ENCODE measurements around the gene GOLGA6L24. TPM values are rescaled to one million over a fixed set of nuclear protein-coding genes. Genes with fewer than 3 reads are reported as not detected.
"Not testable (repeated sequence)": the region's sequence is repeated elsewhere in the genome, so short reads cannot be mapped to it uniquely, and the experiment has no call there.

GOLGA6L24 gene
- total RNA-seq, 1 donor from 2014 or later, result not detected

- peaks cover 0 to 13% of the 10 kb centered on the region in 2 donors for H3K36me3 ChIP-seq
- H3K4me1 ChIP-seq; H3K27ac ChIP-seq; DNase-seq (ENCODE audit: extremely low spot score in 2 of 2); H3K9me3 ChIP-seq; H3K27me3 ChIP-seq; intact Hi-C loops (cut with DNase I); H3K4me3 ChIP-seq: not testable (repeated sequence)
These were observed 47.4 kb downstream of the GOLGA6L24 start for GRCh38 chr15:28310454-28310853.

DNA sequence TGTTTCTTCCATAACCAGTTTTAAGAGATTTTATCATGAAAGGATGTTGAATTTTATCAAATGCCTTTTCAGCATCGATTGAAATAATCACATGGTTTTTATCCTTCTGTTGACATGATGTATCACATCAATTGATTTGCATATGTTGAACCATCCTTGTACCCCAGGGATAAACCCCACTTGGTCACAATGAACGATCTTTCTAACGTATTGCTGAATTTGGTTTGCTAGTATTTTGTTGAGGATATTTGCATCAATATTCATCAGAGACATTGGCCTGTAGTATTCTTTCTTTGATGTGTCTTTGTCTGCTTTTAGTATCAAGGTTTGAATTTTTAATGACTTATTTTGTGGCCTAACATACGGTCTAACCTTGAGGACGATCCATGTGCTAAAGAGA is 49.2 kb downstream of the GOLGA6L24 start:
- DNase-seq (ENCODE audit: extremely low spot score in 2 of 2); H3K27me3 ChIP-seq; H3K4me3 ChIP-seq; H3K27ac ChIP-seq; H3K4me1 ChIP-seq; intact Hi-C loops (cut with DNase I); H3K36me3 ChIP-seq; H3K9me3 ChIP-seq: not testable (repeated sequence)

Small RNA genes lying within 50 kb of the gene (small RNA-seq; reads per million reads assigned to genes)
- gene AC091304.5 (not detected), gene RN7SL238P (not detected)

Other genes starting within 250 kb of the GOLGA6L24 start
- gene HERC2, start 35.9 kb downstream of the GOLGA6L24 start, total RNA-seq, result 45.2 TPM
- gene GOLGA8F, start 20.6 kb upstream of the GOLGA6L24 start, total RNA-seq, result not detected
- not detected for gene GOLGA8G, start 174.9 kb upstream of the GOLGA6L24 start, total RNA-seq
- not detected for gene GOLGA6L25, start 195.5 kb upstream of the GOLGA6L24 start, total RNA-seq